HepG2 (cell line): Measurements from ENCODE around the gene CEP131. TPM values are rescaled to one million over a fixed set of nuclear protein-coding genes. Genes with fewer than 3 reads are reported as not detected.

Source experiments
- ATAC-seq: fragments of 200-7000 bp; cut with Tn5 transposase; 3 replicates; pipeline ENCODE4 v1.9.1; 2020; ENCODE audit warnings: mild to moderate bottlenecking, moderate library complexity
- BruUV-seq: library from RNA; stranded (reverse); fragments of 400-500 nt; replicated peaks from 2 replicates; lab custom pipeline; 2021; lab: Mats Ljungman, UMichigan
- CTCF ChIA-PET: fragments of 300-600 bp; formaldehyde crosslinking; extraction: SDS; loops from one replicate; lab custom pipeline; 2021; ENCODE audit warnings: low total read pairs, inconsistent platforms, low intra/inter-chr PET ratio; lab: Yijun Ruan, JAX
- POLR2A ChIA-PET: fragments of 350-600 bp; sonication (Branson Sonifier 250); formaldehyde crosslinking; loops from one replicate; lab custom pipeline; 2020; ENCODE audit warnings: antibody characterized with exemption, inconsistent platforms; lab: Yijun Ruan, JAX
- DNase-seq: peaks from one replicate; pipeline ENCODE4 v3.0.0-alpha.2; 2015; ENCODE audit warnings: low spot score
- FAIRE-seq: peaks from 3 replicates; lab custom pipeline; 2011; peaks lifted over from hg19 to GRCh38; lab: Jason Lieb, UNC
- H2AFZ ChIP-seq: one replicate; pipeline ENCODE4 v1.6.1; 2011; ENCODE audit warnings: low read length, inconsistent platforms
- H3K27ac ChIP-seq: fragments of 300-600 bp; 3 replicates; pipeline ENCODE4 v1.8.0; 2011; ENCODE audit warnings: mixed run types, mild to moderate bottlenecking, mixed read lengths, low read length, inconsistent platforms; ENCODE audit not compliant: insufficient read depth; ENCODE audit errors: extremely low read length
- H3K27me3 ChIP-seq, 2 experiments: fragments of 200-600 bp in 1 of 2; 2 replicates in 1 of 2; 3 replicates in 1 of 2; pipeline versions ENCODE4 v1.6.0 to v1.8.0; 2011; ENCODE audit warnings: low read length in 2 of 2, mild to moderate bottlenecking in 2 of 2, moderate library complexity in 2 of 2, inconsistent platforms in 1 of 2; ENCODE audit not compliant: insufficient read depth in 2 of 2, control insufficient read depth in 1 of 2
- H3K36me3 ChIP-seq, 2 experiments: fragments of 200-600 bp in 1 of 2; replicated peaks in 1 of 2; 2 replicates in 1 of 2; 3 replicates in 1 of 2; pipeline versions ENCODE4 v1.5.1 to v1.8.0; 2011; ENCODE audit warnings: low read length in 2 of 2, inconsistent platforms in 1 of 2; ENCODE audit not compliant: insufficient read depth in 2 of 2, control insufficient read depth in 1 of 2
- H3K4me1 ChIP-seq: 2 replicates; pipeline ENCODE4 v1.5.1; 2012; ENCODE audit warnings: low read length, inconsistent platforms; ENCODE audit not compliant: insufficient read depth
- H3K4me2 ChIP-seq: 2 replicates; pipeline ENCODE4 v1.6.0; 2011; ENCODE audit warnings: low read depth, low read length, inconsistent platforms
- H3K4me3 ChIP-seq, 3 experiments: fragments of 200-600 bp in 1 of 3; sonication (generic), shearing (Covaris generic) in 1 of 3; replicated peaks in 1 of 3; 2 replicates each; pipeline ENCODE4 v1.5.1; 2011 to 2016; ENCODE audit warnings: low read length in 3 of 3, inconsistent platforms in 2 of 3, low read depth in 2 of 3, mild to moderate bottlenecking in 2 of 3, control low read depth in 1 of 3, mixed read lengths in 1 of 3; ENCODE audit not compliant: insufficient read depth in 1 of 3
- H3K79me2 ChIP-seq: one replicate; pipeline ENCODE4 v1.6.1; 2011; ENCODE audit warnings: low read length, inconsistent platforms; ENCODE audit not compliant: insufficient read depth
- H3K9ac ChIP-seq: 2 replicates; pipeline ENCODE4 v1.6.0; 2011; ENCODE audit warnings: mild to moderate bottlenecking, low read depth, low read length, inconsistent platforms; ENCODE audit not compliant: insufficient read depth
- H3K9me3 ChIP-seq: 2 replicates; pipeline ENCODE4 v1.5.1; 2012; ENCODE audit warnings: mild to moderate bottlenecking, low read length
- H4K20me1 ChIP-seq: 2 replicates; pipeline ENCODE4 v1.6.0; 2011; ENCODE audit warnings: inconsistent platforms, mild to moderate bottlenecking, low read length, moderate library complexity; ENCODE audit not compliant: insufficient read depth
- CREB3 ChIP-seq: sonication (generic); formaldehyde crosslinking; IDR thresholded peaks from 2 replicates; pipeline ENCODE4 v1.5.0; 2020; ENCODE audit warnings: missing genetic modification reagents
- HMGA1 ChIP-seq: sonication (generic); formaldehyde crosslinking; conservative IDR thresholded peaks from 2 replicates; pipeline ENCODE4 v1.4.0; 2020; ENCODE audit warnings: missing genetic modification reagents
- NFYC ChIP-seq: IDR thresholded peaks from 2 replicates; pipeline ENCODE4 v1.6.1; 2016; ENCODE audit warnings: missing genetic modification reagents, missing compliant biosample characterization
- PBX3 ChIP-seq: sonication (generic); formaldehyde crosslinking; IDR thresholded peaks from 2 replicates; pipeline ENCODE4 v1.8.1; 2023; ENCODE audit warnings: missing genetic modification reagents, inconsistent platforms, borderline replicate concordance
- SMC3 ChIP-seq: IDR thresholded peaks from 2 replicates; pipeline ENCODE4 v1.6.1; 2011; ENCODE audit warnings: low read length, improper control_type of control experiment
- SRSF9 ChIP-seq: fragments of 200-400 bp; formaldehyde crosslinking; IDR thresholded peaks from 2 replicates; pipeline ENCODE4 v1.6.1; 2018; ENCODE audit warnings: borderline replicate concordance, mild to moderate bottlenecking, low read depth, low read length; ENCODE audit not compliant: insufficient read depth, poor library complexity, severe bottlenecking
- ZBTB42 ChIP-seq: sonication (generic); formaldehyde crosslinking; IDR thresholded peaks from 2 replicates; pipeline ENCODE4 v1.5.0; 2020; ENCODE audit warnings: mild to moderate bottlenecking, missing genetic modification reagents
- ZNF589 ChIP-seq: sonication (generic); formaldehyde crosslinking; conservative IDR thresholded peaks from 2 replicates; pipeline ENCODE4 v1.8.0; 2022; ENCODE audit warnings: mild to moderate bottlenecking, moderate library complexity, missing genetic modification reagents
- ZXDC ChIP-seq: sonication (generic); formaldehyde crosslinking; IDR thresholded peaks from 2 replicates; pipeline ENCODE4 v1.5.0; 2020; ENCODE audit warnings: mild to moderate bottlenecking, missing genetic modification reagents
- WGBS: methylation state at CpG from one replicate; pipeline ENCODE4 v1.1.6; 2017; ENCODE audit warnings: low lambda C conversion rate; 5-methylcytosine and 5-hydroxymethylcytosine counted together
- in situ Hi-C: cut with HindIII; loops from 2 replicates; pipeline ENCODE4 v1.10.0; 2017; ENCODE audit warnings: low pct_unique_long_range_greater_than_20kb; ENCODE audit not compliant: extremely low pct_ligation_motif_present
- intact Hi-C: fragments of 100-400 bp; cut with micrococcal nuclease; formaldehyde crosslinking; loops from one replicate; pipeline ENCODE4 v1.10.0; 2022; ENCODE audit not compliant: unreplicated experiment
- polyA plus RNA-seq, 8 experiments: library from polyadenylated mRNA; depleted of rRNA in 3 of 8; stranded (reverse) in 7 of 8; unstranded in 1 of 8; fragments of >200 nt; fragmentation: Illumina TruSeq in 4 of 8; extraction: Trizol in 4 of 8; gene quantifications; 2 replicates each; pipeline versions ENCODE4 v1.2.1 to v1.2.3, GENCODE V29; 2011 to 2016; ENCODE audit warnings: low read depth in 4 of 8, missing spikeins in 1 of 8, mixed read lengths in 1 of 8; ENCODE audit not compliant: insufficient read depth in 1 of 8
- total RNA-seq, 5 experiments: library from RNA; depleted of rRNA; stranded (reverse); fragments of >200 nt; fragmentation: Illumina TruSeq; extraction: Trizol; gene quantifications; 2 replicates each; pipeline ENCODE4 v1.2.3, GENCODE V29; 2016; ENCODE audit warnings: low read depth in 1 of 5

Gene CEP131
- total and polyA plus RNA-seq, 2 of the 13 experiments (the other 11 are each of a cell fraction or from before 2014, with no cell fraction given), result 5.0 to 16.8 TPM

GRCh38 chr17:81183316-81183715 lies 39.4 kb downstream of the CEP131 start:
- 75% methylated on average over 4 of the region's 10 CpGs for WGBS
- Histone ChIP-seq H3K4me3 (no peak overlapping the region), H4K20me1 (no peaks in the 10 kb centered on the region), H3K4me2 (no peak overlapping the region), H3K27me3 (peaks cover 22 to 52% of the 10 kb centered on the region in 2 experiments), H3K27ac (no peak overlapping the region), H3K9ac (no peak overlapping the region), H2AFZ (no peak overlapping the region), H3K79me2 (no peaks in the 10 kb centered on the region), H3K36me3 (no peaks in the 10 kb centered on the region), H3K4me1 (peaks cover 47% of the 10 kb centered on the region), H3K9me3 (no peaks in the 10 kb centered on the region)
- TF ChIP-seq NFYC (CRISPR knock-in tag) (no peak), HMGA1 (no peak), SMC3 (no peak), SRSF9 (no peak), PBX3 (CRISPR knock-in tag) (no peak), CREB3 (CRISPR knock-in tag) (no peak), ZBTB42 (CRISPR knock-in tag) (no peak), ZXDC (no peak), ZNF589 (CRISPR knock-in tag) (no peak)
- no peak; the same call in 2 of the 3 replicates for ATAC-seq
- no peak for FAIRE-seq
- intact Hi-C loops (no loop called here), in situ Hi-C loops (no loop called here)
- ChIA-PET POLR2A (no interaction called here), CTCF (no interaction called here)
- no peak for DNase-seq
- no TSS peak for BruUV-seq
